Measurements from ENCODE around the gene TRIM47. TPM values are rescaled to one million over a fixed set of nuclear protein-coding genes. Genes with fewer than 3 reads are reported as not detected.

The TRIM47 gene
- total and polyA plus RNA-seq, 2 of the 13 experiments (the other 11 are each of a cell fraction or from before 2014, with no cell fraction given), result 33.5 to 82.0 TPM

DNA sequence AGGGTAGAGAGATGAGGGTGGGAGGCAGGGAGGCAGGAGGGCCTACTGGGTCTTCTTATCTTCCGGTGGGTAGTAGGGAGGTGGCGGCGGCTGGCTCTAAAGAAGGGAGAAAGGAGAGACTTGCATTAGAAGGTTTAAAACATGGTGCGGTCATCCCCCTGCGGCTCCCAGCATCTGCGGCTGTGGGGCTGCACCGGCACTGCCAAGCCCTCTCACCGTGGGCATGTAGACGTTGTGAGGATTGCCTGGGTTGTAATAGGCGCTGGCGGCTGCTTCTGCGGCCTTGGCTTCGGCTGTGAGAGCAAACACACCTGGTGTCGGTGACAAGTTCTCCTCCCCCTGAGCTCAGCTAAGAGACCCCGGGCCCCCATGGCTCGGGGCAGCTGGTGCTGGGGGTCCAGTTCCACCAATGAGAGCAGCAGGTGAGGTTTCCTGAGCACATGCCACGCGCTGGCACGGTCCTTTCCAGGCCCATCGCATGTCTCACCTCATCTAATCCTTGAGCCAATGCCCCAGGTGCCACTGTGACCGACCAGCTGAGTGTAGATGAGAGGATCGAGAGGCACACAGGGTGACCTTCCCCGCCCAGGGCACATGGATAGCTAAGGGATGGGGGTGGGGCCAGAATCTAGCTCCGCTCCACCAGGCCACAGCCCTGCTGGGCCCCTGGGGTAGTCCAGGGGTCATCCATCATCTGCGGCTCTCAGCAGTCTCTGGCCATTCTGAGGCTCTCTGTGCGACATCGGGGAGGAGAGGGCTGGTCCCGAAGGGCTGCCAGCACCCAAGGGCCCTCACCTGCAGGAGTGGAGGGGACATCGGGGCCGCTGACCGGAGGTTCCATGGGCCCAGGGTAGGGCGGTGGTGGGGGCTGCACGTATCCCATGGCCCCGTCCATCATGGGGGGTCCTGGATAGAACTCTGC is 31.4 kb downstream of the TRIM47 start (continued):
- TF ChIP-seq, protein P1, sequence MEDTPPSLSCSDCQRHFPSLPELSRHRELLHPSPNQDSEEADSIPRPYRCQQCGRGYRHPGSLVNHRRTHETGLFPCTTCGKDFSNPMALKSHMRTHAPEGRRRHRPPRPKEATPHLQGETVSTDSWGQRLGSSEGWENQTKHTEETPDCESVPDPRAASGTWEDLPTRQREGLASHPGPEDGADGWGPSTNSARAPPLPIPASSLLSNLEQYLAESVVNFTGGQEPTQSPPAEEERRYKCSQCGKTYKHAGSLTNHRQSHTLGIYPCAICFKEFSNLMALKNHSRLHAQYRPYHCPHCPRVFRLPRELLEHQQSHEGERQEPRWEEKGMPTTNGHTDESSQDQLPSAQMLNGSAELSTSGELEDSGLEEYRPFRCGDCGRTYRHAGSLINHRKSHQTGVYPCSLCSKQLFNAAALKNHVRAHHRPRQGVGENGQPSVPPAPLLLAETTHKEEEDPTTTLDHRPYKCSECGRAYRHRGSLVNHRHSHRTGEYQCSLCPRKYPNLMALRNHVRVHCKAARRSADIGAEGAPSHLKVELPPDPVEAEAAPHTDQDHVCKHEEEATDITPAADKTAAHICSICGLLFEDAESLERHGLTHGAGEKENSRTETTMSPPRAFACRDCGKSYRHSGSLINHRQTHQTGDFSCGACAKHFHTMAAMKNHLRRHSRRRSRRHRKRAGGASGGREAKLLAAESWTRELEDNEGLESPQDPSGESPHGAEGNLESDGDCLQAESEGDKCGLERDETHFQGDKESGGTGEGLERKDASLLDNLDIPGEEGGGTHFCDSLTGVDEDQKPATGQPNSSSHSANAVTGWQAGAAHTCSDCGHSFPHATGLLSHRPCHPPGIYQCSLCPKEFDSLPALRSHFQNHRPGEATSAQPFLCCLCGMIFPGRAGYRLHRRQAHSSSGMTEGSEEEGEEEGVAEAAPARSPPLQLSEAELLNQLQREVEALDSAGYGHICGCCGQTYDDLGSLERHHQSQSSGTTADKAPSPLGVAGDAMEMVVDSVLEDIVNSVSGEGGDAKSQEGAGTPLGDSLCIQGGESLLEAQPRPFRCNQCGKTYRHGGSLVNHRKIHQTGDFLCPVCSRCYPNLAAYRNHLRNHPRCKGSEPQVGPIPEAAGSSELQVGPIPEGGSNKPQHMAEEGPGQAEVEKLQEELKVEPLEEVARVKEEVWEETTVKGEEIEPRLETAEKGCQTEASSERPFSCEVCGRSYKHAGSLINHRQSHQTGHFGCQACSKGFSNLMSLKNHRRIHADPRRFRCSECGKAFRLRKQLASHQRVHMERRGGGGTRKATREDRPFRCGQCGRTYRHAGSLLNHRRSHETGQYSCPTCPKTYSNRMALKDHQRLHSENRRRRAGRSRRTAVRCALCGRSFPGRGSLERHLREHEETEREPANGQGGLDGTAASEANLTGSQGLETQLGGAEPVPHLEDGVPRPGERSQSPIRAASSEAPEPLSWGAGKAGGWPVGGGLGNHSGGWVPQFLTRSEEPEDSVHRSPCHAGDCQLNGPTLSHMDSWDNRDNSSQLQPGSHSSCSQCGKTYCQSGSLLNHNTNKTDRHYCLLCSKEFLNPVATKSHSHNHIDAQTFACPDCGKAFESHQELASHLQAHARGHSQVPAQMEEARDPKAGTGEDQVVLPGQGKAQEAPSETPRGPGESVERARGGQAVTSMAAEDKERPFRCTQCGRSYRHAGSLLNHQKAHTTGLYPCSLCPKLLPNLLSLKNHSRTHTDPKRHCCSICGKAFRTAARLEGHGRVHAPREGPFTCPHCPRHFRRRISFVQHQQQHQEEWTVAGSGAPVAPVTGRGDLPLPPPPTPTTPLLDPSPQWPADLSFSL (CRISPR knock-in tag; IDR thresholded peaks at IDR 0.05), result peak; percentile 59; the same call in 1 of the 2 replicates
- TF ChIP-seq, protein P2, sequence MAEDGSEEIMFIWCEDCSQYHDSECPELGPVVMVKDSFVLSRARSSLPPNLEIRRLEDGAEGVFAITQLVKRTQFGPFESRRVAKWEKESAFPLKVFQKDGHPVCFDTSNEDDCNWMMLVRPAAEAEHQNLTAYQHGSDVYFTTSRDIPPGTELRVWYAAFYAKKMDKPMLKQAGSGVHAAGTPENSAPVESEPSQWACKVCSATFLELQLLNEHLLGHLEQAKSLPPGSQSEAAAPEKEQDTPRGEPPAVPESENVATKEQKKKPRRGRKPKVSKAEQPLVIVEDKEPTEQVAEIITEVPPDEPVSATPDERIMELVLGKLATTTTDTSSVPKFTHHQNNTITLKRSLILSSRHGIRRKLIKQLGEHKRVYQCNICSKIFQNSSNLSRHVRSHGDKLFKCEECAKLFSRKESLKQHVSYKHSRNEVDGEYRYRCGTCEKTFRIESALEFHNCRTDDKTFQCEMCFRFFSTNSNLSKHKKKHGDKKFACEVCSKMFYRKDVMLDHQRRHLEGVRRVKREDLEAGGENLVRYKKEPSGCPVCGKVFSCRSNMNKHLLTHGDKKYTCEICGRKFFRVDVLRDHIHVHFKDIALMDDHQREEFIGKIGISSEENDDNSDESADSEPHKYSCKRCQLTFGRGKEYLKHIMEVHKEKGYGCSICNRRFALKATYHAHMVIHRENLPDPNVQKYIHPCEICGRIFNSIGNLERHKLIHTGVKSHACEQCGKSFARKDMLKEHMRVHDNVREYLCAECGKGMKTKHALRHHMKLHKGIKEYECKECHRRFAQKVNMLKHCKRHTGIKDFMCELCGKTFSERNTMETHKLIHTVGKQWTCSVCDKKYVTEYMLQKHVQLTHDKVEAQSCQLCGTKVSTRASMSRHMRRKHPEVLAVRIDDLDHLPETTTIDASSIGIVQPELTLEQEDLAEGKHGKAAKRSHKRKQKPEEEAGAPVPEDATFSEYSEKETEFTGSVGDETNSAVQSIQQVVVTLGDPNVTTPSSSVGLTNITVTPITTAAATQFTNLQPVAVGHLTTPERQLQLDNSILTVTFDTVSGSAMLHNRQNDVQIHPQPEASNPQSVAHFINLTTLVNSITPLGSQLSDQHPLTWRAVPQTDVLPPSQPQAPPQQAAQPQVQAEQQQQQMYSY (CRISPR knock-in tag; IDR thresholded peaks at IDR 0.05), result no peak
- no peak for TF ChIP-seq ZFP62 (CRISPR knock-in tag; IDR thresholded peaks at IDR 0.05)
- peak; percentile 86 for TF ChIP-seq RFXAP (CRISPR knock-in tag; IDR thresholded peaks at IDR 0.05; ENCODE audit: borderline replicate concordance)
- TF ChIP-seq, protein P3, sequence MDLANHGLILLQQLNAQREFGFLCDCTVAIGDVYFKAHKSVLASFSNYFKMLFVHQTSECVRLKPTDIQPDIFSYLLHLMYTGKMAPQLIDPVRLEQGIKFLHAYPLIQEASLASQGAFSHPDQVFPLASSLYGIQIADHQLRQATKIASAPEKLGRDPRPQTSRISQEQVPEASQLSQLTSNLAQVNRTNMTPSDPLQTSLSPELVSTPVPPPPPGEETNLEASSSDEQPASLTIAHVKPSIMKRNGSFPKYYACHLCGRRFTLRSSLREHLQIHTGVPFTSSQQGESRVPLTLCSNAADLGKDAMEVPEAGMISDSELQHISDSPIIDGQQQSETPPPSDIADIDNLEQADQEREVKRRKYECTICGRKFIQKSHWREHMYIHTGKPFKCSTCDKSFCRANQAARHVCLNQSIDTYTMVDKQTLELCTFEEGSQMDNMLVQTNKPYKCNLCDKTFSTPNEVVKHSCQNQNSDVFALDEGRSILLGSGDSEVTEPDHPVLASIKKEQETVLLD (CRISPR knock-in tag; IDR thresholded peaks at IDR 0.05; ENCODE audit: low read depth), result no peak
- TF ChIP-seq ZEB1 (IDR thresholded peaks at IDR 0.05; ENCODE audit: insufficient replicate concordance, low read depth), result peak; percentile 87
- no peak for TF ChIP-seq SETDB1 (CRISPR knock-in tag; IDR thresholded peaks at IDR 0.05; ENCODE audit: borderline replicate concordance)
- TF ChIP-seq ZNF101 (CRISPR knock-in tag; IDR thresholded peaks at IDR 0.05; ENCODE audit: borderline replicate concordance, low read depth), result 0 out of 2 replicates have a peak, but pooled peaks have one; percentile 68
- TF ChIP-seq, protein P4, sequence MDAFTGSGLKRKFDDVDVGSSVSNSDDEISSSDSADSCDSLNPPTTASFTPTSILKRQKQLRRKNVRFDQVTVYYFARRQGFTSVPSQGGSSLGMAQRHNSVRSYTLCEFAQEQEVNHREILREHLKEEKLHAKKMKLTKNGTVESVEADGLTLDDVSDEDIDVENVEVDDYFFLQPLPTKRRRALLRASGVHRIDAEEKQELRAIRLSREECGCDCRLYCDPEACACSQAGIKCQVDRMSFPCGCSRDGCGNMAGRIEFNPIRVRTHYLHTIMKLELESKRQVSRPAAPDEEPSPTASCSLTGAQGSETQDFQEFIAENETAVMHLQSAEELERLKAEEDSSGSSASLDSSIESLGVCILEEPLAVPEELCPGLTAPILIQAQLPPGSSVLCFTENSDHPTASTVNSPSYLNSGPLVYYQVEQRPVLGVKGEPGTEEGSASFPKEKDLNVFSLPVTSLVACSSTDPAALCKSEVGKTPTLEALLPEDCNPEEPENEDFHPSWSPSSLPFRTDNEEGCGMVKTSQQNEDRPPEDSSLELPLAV (CRISPR knock-in tag; conservative IDR thresholded peaks at IDR 0.05; ENCODE audit: low read depth), result no peak
- TF ChIP-seq TRIM24 (CRISPR knock-in tag; IDR thresholded peaks at IDR 0.05), result 0 out of 2 replicates have a peak, but pooled peaks have one; percentile 31
- TF ChIP-seq KLF6 (CRISPR knock-in tag; IDR thresholded peaks at IDR 0.05), result peak; percentile 81
- TF ChIP-seq ZMYM2 (CRISPR knock-in tag; IDR thresholded peaks at IDR 0.05), result peak; percentile 62; the same call in 1 of the 2 replicates
- peak; percentile 86; the same call in 1 of the 2 replicates for TF ChIP-seq TMF1 (CRISPR knock-in tag; IDR thresholded peaks at IDR 0.05; ENCODE audit: low read depth)

All from HepG2 (cell line).